ENCODE results near the gene FUBP1.
A peak's percentile ranks its signal among the peaks of the same experiment; 100 is the strongest.

FUBP1 gene

DNA sequence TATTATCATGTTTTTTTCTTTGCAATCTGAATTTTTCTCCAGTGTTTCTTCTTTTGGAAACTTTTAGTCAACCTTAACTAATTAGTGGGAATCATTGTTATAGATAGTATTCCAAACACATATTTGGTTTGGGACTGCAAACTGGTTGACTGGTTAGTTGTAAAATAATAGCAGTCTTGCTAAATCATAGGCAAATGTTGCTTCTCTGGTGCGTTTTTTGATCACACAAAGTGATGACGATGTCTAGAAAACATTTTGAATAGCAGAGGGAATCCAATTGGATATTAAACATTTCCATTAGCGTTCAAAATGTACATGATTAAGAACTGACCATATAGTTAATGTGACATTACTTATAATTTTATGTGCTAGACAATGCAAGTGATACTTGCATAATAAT is 30.4 kb upstream of the FUBP1 start:
- no peak for DNase-seq (ENCODE audit: extremely low spot score)
- ChIA-PET POLR2A (interaction anchor here (0.9 kb wide), 1 partner anchor 31 kb away, joined by 3 read pairs; the partner anchor contains the start of gene FUBP1), CTCF (no interaction called here)
- TF ChIP-seq, protein P1, sequence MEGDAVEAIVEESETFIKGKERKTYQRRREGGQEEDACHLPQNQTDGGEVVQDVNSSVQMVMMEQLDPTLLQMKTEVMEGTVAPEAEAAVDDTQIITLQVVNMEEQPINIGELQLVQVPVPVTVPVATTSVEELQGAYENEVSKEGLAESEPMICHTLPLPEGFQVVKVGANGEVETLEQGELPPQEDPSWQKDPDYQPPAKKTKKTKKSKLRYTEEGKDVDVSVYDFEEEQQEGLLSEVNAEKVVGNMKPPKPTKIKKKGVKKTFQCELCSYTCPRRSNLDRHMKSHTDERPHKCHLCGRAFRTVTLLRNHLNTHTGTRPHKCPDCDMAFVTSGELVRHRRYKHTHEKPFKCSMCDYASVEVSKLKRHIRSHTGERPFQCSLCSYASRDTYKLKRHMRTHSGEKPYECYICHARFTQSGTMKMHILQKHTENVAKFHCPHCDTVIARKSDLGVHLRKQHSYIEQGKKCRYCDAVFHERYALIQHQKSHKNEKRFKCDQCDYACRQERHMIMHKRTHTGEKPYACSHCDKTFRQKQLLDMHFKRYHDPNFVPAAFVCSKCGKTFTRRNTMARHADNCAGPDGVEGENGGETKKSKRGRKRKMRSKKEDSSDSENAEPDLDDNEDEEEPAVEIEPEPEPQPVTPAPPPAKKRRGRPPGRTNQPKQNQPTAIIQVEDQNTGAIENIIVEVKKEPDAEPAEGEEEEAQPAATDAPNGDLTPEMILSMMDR (IDR thresholded peaks at IDR 0.05; ENCODE audit: control extremely low read depth, extremely low read depth, low read depth, missing control alignments): no peak

DNA sequence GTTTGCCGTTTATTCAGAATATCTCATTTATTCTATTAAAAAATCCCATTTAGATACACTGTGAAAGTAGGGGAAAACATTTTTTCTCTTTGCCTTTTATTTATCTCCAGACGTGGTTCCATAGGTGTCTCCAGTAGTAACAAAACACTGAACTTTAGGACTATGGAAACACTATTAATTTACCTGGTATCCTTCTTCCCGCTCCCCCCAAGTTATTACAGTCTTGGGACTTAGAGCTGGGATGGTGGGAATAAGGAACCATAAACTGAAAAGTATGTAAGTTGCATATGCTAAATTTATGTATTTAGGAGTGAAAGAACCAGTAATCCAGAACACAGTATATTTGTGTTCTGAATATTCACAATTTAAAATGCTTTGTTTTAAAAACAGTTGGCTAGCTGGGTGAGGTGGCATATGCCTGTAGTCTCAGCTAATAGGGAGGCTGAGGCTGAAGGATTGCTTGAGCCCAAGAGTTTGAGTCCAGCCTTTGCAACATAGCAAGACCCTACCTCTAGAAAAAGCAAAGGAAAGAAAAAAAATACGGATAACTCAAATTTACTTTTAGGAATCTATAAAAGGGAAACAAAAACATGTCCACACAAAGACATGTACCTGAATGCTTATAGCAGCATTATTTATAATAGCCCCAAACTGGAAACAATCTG is 28.9 kb upstream of the FUBP1 start:
- TF ChIP-seq, protein P1 (IDR thresholded peaks at IDR 0.05; ENCODE audit: control extremely low read depth, extremely low read depth, low read depth, missing control alignments): no peak
- ChIA-PET POLR2A (no interaction called here), CTCF (interaction anchor here (1.0 kb wide), 1 partner anchor 106 kb away, joined by 3 read pairs; no protein-coding TSS in a partner anchor)

DNA sequence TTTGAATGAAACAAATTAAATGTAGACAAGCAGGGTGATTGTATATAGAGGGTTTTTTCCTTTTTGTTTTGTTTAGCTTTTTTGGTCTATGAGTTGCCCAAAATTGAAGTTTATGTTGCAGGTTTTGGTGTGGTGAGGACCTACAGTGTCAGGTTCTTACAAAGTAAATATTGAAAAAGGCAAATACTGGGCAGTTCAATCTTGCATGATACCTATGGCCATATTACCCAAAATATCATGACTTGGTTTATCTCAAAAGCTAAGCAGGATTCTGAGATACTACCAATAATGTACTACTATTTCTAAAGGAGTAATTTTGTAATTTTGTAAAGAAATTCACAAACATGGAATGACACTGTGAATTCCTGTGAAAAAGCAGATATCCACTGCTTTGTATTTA is 27.6 kb upstream of the FUBP1 start:
- DNase-seq (ENCODE audit: extremely low spot score): no peak
- TF ChIP-seq, protein P1 (IDR thresholded peaks at IDR 0.05; ENCODE audit: control extremely low read depth, extremely low read depth, low read depth, missing control alignments): no peak
- ChIA-PET POLR2A (interaction anchor here (6.1 kb wide), 1 partner anchor 27 kb away, joined by 146 read pairs; the partner anchor contains the start of gene FUBP1), CTCF (interaction anchor here (2.0 to 14.3 kb wide), 2 partner anchors 8 to 28 kb away, joined by 7 to 117 read pairs; partner anchors contain the start of gene FUBP1)

More for the DNA sequence above, 28.9 kb upstream of the FUBP1 start:
- DNase-seq (ENCODE audit: extremely low spot score): no peak

DNA sequence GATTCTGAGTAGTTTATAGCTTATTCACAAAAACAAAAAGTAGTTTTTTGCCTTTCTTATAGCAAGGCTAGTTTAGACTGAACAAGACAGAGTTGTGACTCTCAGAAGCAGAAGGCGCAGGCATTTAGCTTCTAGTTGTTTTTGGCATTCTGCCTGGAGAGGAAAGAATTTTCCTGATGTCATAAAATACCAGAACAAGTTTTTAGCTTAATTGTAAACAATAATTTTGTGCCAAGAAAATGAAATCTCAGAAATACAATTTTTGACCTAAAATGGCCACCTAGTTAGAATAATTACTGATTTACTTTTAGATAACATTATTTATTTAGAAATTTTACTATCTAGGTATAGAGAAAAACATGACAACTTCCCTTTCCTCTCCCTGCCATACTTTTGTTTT is 26.9 kb upstream of the FUBP1 start:
- DNase-seq (ENCODE audit: extremely low spot score): no peak
- POLR2A ChIA-PET: interaction anchor here (1.8 to 6.1 kb wide), 3 partner anchors 9 to 26 kb away, joined by 9 to 146 read pairs (median 21); partner anchors contain the start of gene FUBP1
- TF ChIP-seq, protein P1 (IDR thresholded peaks at IDR 0.05; ENCODE audit: control extremely low read depth, extremely low read depth, low read depth, missing control alignments): no peak
- CTCF ChIA-PET: interaction anchor here (0.9 to 14.3 kb wide), 4 partner anchors 9 to 141 kb away, joined by 3 to 117 read pairs (median 8); partner anchors contain the start of gene FUBP1

DNA sequence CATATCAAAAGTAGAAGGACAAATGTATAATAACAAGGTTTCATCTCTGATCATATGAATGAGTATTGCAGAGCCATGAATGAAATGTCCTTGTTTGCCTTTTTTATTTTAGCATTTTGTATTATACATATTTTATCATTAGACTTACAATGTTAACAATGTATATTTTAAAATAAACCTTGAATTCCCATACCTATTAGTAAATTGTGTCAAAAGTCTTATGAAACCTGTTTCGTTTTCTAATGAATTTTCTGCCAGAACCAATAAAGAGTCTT is 26.5 kb upstream of the FUBP1 start:
- CTCF ChIA-PET: interaction anchor here (0.9 to 14.3 kb wide), 4 partner anchors 10 to 141 kb away, joined by 3 to 117 read pairs (median 8); partner anchors contain the start of gene FUBP1
- no peak for DNase-seq (ENCODE audit: extremely low spot score)
- TF ChIP-seq, protein P1 (IDR thresholded peaks at IDR 0.05; ENCODE audit: control extremely low read depth, extremely low read depth, low read depth, missing control alignments): no peak
- POLR2A ChIA-PET: interaction anchor here (0.6 to 6.1 kb wide), 12 partner anchors 9 to 332 kb away, joined by 3 to 146 read pairs (median 7); partner anchors contain the start of gene FUBP1

DNA sequence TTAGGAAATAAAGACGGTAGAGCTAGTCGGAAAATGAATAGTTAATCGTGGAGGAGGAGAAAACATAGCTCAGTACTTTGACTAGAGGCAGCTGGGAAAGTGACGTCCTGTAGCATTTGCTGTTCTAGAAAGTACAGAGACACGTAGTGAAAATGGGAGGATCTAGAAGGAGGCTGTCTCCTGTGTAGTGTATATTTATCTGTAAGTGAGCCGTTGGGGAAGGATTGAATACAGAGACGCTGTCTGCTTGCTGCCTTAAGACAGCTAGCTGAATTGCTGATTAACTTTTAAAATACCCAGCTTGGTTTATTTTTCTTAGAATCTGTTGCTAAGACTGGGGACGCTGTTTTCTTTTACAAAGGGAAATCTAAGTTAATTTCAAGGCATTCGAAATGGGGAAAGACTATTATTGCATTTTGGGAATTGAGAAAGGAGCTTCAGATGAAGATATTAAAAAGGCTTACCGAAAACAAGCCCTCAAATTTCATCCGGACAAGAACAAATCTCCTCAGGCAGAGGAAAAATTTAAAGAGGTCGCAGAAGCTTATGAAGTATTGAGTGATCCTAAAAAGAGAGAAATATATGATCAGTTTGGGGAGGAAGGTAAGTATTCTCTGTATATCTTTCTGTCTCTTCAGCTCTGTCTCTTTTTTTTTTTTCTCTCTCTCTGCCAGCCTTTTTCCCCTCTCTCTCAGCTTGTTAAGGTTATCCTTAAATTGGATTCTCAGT is 26.0 kb upstream of the FUBP1 start, which contains the start of gene DNAJB4:
DNAJB4 (plus strand) TSS at position 221 of the 729 bp plus-strand sequence; CDS start at position 393, 172 bp downstream.
- ChIA-PET CTCF (interaction anchor here (0.9 to 14.3 kb wide), 6 partner anchors 10 to 142 kb away, joined by 3 to 117 read pairs (median 6); partner anchors contain the start of gene FUBP1), POLR2A (interaction anchor here (0.6 to 6.1 kb wide), 32 partner anchors 10 to 622 kb away, joined by 3 to 146 read pairs (median 5); partner anchors contain the start of genes FUBP1, MIGA1 and ZZZ3)
- TF ChIP-seq, protein P1 (IDR thresholded peaks at IDR 0.05; ENCODE audit: control extremely low read depth, extremely low read depth, low read depth, missing control alignments): no peak
- peak; percentile 80 for DNase-seq (ENCODE audit: extremely low spot score)

All from GM10248 (cell line).